Fibroblast of gingiva (primary cell): ENCODE data around the gene AUTS2.

Experiments
- DNase-seq: peaks from one replicate; pipeline ENCODE4 v3.0.0-alpha.2; 2011; ENCODE audit warnings: low read depth

Gene AUTS2

DNA sequence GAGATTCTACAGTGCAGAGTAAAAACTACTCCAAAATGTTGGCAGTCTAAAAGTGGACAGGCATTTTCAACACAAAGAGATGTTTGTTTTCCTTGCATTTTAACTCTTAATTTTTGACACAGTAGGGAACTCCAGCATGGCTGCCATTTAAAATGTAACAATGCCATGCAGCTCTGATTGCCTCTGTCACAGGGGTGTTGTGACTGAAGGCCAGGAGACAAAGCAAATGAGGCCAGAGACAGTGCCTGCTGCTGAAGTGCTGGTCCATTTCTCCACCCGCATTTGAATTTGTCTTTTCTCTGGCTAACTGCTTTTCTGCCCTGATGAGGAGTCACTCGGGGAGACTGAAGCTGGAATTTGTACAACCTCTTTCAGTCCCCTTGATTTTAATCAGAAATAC lies 823.0 kb downstream of the AUTS2 start:
- DNase-seq: no peak

DNA sequence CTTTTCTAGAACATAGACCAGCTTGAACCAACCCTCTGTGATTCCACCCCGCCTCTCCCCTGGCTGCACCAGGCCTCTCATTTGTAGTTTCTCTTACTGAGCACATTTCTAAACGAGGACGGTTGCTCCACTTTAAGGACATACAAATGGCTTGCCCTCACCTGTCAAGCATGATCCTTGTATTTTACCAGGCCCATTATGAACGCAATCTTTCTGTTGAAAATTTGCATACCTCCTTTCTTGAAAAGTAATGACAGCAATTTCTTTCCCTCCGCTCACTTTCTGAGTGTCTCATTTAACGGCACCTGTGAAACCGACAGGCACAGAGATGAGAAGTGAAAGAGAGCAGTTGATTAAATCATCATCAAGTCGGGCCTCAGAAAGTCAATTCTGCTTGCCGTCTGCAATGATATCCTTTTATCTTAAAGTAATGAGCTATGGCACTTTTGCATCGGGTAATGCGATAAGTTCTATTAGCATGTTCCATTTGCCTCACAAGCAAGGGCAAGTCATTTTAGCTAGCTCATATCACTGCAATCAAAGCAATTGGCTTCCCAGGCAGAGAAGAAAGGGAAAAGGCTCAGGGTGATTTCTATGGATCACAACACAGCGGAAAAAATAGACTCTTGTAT lies 828.1 kb downstream of the AUTS2 start:
- DNase-seq: no peak

DNA sequence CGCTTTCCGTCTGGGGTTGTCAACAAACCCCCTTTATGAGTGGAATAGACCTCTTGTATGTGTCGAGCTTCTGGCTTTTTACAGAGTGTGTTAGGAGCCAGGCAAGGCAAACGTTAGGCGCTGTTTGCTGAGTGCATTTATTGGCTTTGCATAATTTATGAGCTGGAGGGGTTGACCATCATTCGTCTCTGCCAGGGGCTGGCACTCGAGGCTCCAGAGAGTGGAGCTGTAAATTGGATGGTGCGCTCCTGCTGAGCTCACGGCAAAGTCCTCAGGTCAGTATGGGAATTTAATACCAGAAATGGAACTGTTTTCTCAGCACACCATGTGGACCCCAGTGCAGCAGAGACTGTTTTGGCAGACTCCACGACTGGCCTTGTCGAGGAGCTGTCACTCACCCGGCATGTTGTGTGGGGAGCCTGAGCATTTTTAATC lies 834.3 kb downstream of the AUTS2 start:
- DNase-seq: no peak

DNA sequence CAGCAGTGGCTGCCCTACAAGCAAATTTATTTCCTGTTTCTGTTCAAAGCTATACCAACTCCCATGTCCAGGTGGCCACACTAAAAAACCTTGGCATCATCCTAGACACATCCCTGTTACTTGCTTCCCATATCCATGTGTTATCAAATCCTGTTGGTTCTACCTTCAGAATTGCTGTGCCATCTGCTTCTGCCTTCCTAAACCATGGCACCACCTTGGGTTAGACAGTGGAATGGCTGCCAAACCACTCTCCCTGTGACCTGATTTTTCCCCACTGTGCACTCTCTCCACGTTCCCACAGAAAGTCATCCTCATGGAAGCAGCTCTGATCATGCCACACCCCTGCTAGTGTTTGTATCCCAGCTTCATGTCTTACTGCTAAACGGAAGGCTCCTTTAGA lies 836.1 kb downstream of the AUTS2 start:
- no peak for DNase-seq

DNA sequence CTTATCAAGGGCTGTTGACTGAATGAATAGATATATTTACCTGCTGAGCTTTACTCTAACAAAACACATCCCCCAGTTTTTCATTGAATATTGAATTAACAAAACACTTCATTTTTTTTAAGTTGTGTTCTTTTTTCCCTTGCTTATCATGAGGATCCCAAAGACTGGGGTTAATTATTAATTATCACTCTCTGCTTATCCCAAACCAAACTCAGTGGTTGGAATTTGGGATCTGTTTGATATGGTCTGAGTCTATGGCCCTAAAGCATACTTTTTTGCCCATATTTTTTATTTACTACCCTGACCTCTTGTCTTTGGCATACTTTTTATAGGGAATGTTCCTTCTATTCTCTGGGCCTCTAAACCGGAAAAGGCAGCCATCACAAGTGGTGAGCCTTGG lies 836.5 kb downstream of the AUTS2 start:
- no peak for DNase-seq

DNA sequence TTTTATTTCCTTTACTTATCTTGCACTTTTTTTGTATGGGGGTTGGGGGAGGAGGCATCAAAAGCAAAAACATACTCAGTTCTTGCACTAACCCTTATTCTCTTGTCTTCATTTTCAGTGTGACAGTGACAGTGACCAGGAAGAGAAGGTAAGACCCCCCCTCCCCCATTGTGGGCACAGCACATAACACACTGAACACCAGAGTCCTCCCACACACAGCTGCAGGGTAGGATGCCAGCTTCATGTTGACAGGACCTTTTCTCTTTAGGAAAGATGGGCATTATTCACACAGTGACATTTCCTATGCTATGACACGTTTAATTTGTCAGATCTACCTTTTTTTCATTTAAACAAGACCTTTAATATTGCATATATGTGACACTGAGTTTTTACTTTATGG lies 837.4 kb downstream of the AUTS2 start:
- no peak for DNase-seq

DNA sequence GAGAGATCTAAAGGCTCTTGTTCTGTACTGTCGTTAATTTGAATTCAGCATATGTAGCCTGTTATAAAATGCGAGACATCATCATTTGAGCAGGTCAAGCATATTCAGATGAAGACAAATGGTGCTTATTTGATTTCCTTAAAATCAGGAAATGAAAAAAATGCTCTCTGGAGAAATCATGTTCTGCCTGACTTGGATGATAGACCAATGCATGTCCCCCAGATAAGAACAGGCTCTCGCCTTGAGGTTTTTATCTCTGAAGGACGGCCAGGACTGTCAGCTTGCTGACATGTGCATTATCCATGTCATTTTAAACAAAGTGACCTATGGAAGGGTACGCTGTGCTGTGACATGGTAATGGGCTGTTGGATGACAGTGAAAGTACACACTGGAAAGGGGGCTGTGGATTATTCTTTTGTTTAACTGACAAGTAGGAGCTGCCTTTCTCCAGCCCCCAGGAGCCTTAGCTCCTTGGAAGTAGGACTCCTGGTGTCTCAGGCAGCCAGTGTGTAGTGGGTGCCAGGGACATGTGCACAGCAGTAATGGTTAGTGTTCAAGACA lies 838.6 kb downstream of the AUTS2 start:
- DNase-seq: no peak

DNA sequence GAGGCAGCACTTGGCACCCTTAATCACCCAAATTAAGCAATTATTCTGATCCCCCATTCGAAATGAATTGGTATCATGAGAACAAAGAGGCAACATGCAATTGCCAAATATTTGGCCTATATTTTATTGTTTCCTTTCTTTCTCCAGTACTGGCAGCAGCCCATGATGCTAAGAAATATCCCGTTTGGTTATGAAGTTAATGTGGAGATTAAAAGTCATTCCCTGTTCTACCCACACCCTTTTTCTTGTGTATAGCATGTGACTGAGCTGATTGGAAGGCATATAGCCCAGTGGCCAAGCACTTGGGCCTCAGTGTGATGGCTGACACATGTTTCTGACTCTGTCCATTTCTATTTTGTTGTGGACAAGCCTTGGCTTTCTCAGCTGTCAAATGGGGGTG lies 841.4 kb downstream of the AUTS2 start:
- DNase-seq: no peak

- DNase-seq: no peak
Measured at GRCh38 chr7:70446448-70447143, 848.3 kb downstream of the AUTS2 start.

DNA sequence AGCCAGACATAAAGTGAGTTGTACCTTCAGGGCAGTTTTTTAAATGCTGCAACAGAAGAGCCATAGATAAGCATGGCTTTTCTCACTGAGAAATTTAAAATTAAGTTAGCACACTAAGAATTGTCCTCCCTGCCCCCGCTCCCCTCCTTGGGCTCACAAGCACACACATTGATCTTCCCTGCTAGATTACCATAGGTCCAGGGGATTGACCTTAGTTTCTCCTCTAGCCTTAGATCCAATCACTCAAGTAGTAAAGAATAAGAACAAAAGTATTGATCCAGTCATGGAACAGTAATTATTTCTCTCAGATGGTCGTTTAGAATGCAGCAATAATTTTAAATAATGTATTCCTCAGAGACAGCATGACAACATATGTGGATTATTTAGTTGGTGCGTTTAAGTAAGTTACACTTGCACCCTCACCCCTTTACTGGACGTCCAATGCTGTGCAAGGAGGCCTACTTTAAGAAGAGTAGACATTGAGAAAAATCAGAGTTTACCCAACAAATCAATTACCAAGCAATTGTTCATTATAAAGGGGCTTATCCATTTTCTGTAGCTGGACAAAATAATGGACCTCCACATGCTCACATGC lies 850.1 kb downstream of the AUTS2 start:
- DNase-seq: no peak

- DNase-seq: no peak
Measured at GRCh38 chr7:70450731-70451130, 852.5 kb downstream of the AUTS2 start.

DNA sequence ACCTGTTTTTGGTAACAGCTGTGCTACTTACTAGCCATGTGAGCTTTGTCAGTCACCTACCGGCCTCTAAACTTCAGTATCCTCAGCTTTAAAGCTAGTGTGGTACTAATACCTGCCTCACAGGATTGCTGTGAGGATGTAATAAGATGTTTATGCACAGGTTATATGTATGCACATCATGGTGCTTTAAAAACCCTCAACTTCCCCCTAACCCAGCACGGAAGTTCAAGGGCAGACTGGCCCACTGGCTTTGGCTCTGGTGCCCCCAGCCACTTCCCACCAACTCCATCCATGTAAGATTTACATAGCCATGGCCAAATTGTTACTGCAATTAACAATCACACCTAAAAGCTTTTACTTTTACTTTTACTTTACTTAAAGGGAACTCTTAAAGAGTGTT lies 857.6 kb downstream of the AUTS2 start:
- no peak for DNase-seq

DNA sequence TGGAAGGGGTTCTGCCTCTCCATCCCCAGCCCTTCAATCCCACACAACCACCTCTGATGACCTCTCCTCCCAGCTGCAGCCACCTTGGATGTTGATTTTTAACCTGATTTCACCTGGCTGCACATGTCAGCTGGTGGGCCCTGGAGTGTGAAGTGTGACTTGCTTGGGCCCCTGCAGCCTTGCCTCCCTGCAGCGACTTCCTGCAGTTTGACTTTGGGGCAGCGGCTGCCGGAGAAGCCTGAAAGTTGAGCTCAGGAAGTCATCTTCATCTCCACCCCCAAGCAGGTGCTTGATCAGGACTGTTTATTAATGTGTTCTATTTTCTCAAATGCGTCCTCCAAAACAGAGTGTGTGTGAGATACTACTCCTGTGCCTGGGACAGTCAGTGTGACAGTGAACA lies 858.4 kb downstream of the AUTS2 start:
- no peak for DNase-seq

- no peak for DNase-seq
Measured at GRCh38 chr7:70457482-70457881, 859.2 kb downstream of the AUTS2 start.

DNA sequence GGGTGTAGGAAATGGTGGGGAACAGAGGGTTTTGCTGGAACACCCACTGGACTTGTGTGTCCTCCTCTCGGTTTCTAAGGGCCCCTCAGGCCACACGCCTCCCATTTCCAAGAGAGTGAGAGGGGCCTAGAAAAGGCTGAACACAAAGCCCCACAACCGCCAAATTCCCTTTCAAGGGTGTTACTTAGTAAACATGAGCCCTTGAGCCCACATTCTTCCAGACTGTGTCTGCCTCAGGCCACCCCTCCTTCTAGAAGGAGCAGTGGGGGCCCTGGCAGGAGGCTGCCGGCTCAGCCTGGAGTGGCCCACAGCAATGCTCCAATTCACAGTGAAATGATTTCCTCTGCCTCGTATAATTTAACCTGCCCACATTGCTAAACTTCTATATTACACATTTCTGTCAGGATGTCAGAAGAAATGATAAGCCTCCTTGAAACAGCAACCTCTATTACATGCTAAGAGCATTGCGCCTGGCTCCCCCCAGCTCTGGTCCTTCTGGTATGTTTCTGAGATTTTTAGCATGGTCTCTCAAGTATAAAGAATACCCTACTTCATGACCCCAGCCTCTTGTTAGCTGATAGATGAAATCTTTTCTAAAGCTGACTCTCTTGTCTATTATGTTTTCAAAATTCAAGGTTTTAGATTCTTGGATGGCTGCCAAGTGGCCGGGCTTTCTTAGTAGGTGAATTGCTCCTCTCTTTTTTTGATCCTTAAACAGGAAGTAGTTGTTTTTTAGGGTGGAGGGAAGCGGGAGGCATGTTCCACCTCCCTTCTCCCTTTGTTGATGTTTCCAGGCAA lies 859.8 kb downstream of the AUTS2 start:
- no peak for DNase-seq

DNA sequence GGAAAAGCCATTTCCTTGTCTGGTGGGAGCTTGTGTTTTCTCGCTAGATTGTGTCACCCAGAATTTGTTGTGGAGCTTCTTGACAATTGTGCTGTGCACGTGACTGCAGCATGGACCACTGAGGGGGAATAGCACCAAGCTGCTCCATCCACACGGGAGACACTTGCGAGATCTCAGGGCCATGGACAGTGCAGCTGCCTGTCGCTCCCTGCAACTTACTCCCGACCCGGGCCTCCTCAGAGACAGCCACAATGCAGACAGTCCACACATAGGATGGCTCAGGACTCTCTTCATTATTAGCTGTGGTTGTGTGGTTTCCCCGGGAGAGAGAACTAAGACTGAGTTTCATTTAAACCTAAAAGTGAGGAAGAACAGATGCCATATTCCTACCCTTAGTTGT lies 860.5 kb downstream of the AUTS2 start:
- DNase-seq: no peak

- DNase-seq: no peak
Measured at GRCh38 chr7:70459546-70459945, 861.3 kb downstream of the AUTS2 start.

GRCh38 chr7:70460071-70460470 lies 861.8 kb downstream of the AUTS2 start:
- DNase-seq: no peak

DNA sequence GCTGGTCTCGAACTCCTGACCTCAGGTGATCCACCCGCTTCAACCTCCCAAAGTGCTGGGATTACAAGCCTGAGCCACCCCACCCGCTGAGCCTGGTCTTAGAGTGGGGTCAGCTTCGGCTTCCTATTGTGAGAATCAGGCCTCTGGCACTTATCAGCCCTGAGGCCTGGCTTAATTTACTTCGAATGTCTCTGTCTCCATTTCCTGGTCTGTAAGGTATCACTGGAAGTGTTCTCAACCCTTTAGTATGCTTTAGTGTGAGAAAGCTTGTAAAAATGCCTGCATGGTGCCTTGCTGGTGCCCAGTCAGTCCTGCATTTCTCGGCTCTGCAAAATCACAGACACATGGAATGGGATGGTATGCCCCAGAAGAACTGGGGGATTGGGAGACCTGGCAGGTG lies 862.3 kb downstream of the AUTS2 start:
- DNase-seq: no peak

DNA sequence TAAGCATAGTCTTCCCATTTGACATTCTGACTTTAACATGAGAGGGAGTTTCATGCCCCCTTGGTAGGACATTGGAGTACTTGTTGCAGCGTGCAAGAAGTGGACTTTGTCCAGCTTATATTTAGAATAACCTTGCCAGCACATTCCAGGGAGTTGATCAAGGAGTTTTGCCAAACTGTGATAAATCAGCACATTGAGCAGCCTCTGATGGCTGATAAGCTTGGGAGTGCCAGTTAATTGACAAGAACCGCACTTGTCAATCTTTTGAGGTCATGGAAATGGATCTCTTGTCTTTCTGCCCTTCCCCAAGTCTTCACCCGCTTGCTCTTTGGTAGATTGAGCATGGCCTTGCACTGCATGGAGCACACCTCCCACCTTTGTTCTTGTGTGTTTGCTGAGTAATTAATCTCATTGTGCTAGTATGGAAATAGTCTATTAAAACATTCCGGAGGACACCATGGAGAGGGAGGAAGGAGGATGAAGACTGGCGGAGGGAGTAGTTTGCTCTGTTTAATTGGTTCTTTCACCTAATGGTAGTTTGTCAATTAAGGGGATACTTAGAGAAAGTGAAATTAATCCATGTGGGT lies 865.2 kb downstream of the AUTS2 start:
- DNase-seq: no peak

DNA sequence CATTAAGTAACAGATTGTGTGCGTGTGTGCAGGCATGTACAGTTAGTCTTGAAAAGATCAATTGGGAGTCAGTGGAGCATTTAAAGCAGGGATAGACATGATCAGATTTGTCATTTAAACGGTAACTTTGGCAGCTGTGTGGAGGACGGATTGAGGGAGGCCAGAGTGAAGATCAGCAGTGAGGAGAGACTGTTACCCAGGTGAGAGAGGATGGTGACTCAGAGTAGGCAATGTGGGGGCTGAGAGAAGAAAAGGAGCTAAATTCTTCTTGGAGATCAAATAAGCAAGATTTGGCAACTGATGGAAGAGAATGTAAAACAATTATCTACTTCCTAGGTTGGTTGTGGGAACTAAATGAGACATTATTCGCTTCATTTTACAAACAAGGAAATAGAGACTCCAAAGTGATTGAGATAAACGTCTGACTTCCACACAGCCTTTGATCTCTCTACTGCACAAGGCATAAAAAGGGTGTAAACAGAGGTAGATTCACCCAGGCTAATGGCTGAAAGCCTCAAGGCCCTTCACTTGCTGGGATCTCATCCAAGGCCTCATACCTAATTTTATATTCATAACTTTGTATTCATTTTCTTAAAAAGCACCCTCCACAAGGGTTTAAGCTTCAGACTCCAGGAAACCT lies 868.6 kb downstream of the AUTS2 start:
- no peak for DNase-seq

GRCh38 chr7:70470746-70471145 lies 872.5 kb downstream of the AUTS2 start:
- DNase-seq: no peak
